GM20431 (cell line): ENCODE results near the gene GAB2.
"Not testable (repeated sequence)": the region's sequence is repeated elsewhere in the genome, so short reads cannot be mapped to it uniquely, and the experiment has no call there.

Source experiments
- in situ Hi-C: fragments of 300-500 bp; cut with MseI, MboI; formaldehyde crosslinking; loops from one replicate; pipeline ENCODE4 v1.15.0; 2020; ENCODE audit warnings: low sequenced_read_pairs; ENCODE audit not compliant: unreplicated experiment

Gene GAB2

GRCh38 chr11:78293536-78293935 is 124.1 kb downstream of the GAB2 start:
- in situ Hi-C loops, result no loop called here

- in situ Hi-C loops, result no loop called here
Observed at GRCh38 chr11:78292109-78292803, 125.4 kb downstream of the GAB2 start.

- in situ Hi-C loops, result no loop called here
Observed at GRCh38 chr11:78291503-78292108, 126.0 kb downstream of the GAB2 start.

GRCh38 chr11:78290293-78291176 is 127.1 kb downstream of the GAB2 start:
- in situ Hi-C loops, result no loop called here

GRCh38 chr11:78289552-78290292 is 127.9 kb downstream of the GAB2 start:
- in situ Hi-C loops, result no loop called here

GRCh38 chr11:78284260-78284659 is 133.4 kb downstream of the GAB2 start:
- in situ Hi-C loops, result no loop called here

- in situ Hi-C loops, result no loop called here
Observed at GRCh38 chr11:78282821-78283220, 134.8 kb downstream of the GAB2 start.

GRCh38 chr11:78281511-78281910 is 136.1 kb downstream of the GAB2 start:
- in situ Hi-C loops, result no loop called here

GRCh38 chr11:78277314-78277994 is 140.2 kb downstream of the GAB2 start:
- in situ Hi-C loops, result no loop called here

GRCh38 chr11:78276311-78276710 is 141.3 kb downstream of the GAB2 start:
- in situ Hi-C loops, result no loop called here

- in situ Hi-C loops, result no loop called here
Observed at GRCh38 chr11:78274739-78275138, 142.9 kb downstream of the GAB2 start.

- in situ Hi-C loops, result not testable (repeated sequence)
Observed at GRCh38 chr11:78272625-78273269, 144.9 kb downstream of the GAB2 start.

GRCh38 chr11:78271801-78272200 is 145.8 kb downstream of the GAB2 start:
- in situ Hi-C loops, result not testable (repeated sequence)

GRCh38 chr11:78270971-78271370 is 146.6 kb downstream of the GAB2 start:
- in situ Hi-C loops, result no loop called here

GRCh38 chr11:78269806-78270205 is 147.8 kb downstream of the GAB2 start:
- in situ Hi-C loops, result no loop called here

- in situ Hi-C loops, result no loop called here
Observed at GRCh38 chr11:78268591-78269410, 148.8 kb downstream of the GAB2 start.

- in situ Hi-C loops, result no loop called here
Observed at GRCh38 chr11:78266451-78266850, 151.2 kb downstream of the GAB2 start.

GRCh38 chr11:78265326-78265725 is 152.3 kb downstream of the GAB2 start:
- in situ Hi-C loops, result no loop called here
